Activated CD4-positive, CD25-positive, alpha-beta regulatory T cell treated with anti-CD3 and anti-CD28 coated beads, Interleukin-2, amount 50 U/mL, for 72 hours (primary cell): Measurements from ENCODE around the gene MACROD1.

Source experiments
- DNase-seq: peaks from one replicate; pipeline ENCODE4 v3.0.0; 2021

The MACROD1 gene

DNA sequence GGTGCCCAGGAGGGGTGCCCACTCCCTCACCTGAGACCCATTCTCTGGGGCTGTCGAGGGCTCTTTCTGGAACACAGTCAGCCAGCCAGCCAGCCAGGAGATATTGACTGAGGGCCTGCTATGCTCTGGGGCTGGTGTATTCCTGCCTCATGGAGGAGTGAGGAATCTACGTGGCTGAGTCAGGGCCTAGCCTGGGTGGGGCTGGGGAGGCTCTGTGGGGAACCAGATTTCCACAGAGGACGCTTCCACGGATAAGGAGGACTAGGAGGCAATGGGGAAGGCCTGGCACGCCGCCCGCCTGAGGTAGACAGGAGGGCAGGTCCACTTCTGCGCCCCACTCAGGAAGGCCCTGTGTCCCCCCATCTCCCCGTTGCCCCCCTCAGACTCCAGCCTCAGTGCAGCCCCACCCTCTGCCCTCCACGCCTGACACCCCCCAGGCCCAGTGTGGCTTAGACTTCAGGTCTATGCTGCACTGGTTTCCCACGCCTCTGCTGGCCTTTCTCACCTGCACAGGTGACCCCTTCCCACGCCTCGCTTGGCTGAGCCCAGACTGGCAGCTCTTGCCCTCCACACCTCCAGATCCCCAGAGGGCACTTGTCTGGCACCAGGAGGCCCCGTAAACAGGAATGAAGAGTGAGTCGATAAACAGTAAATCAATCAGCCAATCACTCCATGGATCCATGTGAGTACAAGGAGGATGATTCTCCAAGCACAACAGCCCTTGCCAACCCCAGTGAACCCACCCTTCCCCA, 37.5 kb downstream of the MACROD1 start:
- no peak for DNase-seq

DNA sequence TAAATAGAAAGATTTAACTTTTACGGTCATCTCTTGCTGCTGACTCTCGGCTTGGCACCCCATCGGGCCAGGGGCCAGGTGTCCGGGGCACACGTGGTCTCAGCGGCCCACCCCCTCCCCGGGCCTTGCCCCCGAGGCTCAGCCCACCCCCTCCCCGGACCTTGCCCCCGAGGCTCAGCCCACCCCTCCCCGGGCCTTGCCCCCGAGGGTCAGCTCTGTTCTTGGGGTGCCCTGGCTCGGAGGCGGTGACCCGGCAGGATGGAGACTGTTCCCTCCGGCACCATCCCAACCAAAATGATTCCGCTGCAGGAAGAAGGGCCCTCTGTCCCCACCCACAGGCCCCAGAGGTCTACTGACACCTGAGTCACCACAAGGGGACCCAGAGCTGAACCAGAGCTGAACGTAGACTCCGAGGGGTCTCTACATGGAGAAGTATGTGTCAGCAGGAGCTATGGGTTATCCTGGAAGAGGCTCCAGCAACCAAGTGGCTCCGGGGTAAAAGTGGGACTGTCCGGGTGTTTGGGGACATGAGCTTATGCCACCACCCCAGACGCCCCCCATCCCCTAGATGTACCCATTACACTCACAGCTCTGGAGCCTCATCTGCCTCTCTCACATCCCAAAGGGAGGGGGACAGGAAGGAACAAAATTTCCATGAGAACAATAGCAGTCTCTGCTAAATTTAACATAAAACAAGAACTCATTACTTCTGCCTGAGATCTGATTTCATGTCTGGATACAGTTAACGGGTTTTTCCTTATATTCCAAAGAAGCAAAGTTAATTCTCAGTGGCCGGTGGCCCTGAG, 38.4 kb downstream of the MACROD1 start:
- no peak for DNase-seq

DNA sequence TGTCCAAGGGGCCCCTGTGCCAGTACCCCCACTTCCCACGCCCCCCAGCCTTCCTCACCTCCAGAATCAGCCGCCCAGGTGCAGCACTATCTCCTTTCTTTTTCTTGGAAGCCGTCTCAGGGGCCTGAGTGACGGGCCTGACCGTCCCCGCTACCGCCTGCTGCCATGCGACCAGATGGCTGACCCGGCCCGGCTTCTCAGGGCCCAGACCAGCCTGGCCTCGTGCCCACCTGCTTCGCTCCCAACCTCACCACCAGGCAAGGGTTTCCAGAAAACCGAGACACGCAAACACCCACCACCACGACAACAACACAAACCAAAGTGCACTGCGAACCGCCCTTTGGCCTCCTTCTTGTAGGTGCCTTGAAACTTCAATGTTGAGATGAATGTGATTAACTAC, 39.1 kb downstream of the MACROD1 start:
- DNase-seq: no peak

DNA sequence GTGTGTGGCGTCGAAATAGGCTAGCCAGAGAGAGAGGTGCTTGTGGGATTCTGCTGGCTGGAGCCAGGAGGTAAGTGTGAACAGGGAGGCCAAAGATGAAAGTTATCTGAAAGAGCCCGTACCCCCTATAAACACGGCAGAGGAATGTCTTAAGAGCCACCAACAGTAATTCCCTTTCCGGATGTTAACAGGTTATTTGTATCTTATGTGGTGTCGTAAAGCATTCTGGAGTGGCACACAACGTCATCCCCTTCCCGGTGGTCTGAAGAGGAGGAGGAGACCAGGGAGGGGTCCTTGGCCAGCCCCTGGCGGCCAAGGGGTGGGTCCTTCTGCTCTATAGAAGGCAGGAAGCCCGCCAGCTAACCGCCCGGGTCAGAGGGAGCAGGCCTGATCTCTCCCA, 39.5 kb downstream of the MACROD1 start:
- DNase-seq: no peak

DNA sequence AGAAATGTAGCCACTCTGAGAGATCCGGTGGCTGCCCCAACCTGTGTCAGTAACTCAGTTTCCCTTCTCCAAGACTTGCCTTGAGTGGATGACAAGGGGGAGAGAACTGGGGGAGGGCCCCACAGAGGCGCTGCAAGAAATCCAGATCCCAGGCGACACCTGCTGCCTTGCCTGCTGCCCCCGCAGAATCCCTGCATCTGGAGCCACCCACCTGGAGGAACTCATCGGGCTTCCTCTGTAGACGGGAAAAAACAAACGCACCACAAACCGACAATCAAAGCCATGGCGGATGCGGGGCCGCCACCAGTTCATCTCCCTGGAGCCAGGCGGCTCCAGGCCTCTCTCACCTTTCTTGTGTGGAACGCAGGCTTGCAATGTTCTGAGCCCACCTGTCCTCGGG, 40.2 kb downstream of the MACROD1 start:
- no peak for DNase-seq

DNA sequence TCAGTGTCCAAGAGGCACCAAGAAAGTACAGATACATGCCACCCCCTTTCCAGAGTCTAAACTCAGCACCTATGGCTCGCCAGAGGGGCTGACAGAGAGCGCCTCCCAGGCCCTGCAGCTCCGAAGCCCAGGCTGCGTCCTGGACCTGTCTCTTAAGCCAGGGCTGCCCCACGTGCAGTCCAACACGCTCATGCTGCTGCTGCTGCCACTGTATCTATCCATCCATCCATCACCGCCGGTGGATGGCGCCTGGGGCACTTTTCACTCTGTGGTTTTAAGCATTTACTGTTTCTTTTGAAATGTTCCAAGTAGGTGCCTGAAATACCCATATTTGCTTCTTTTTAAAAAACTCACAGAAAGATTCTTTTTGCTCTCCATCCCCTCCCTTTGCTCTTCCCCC, 41.8 kb downstream of the MACROD1 start:
- no peak for DNase-seq

DNA sequence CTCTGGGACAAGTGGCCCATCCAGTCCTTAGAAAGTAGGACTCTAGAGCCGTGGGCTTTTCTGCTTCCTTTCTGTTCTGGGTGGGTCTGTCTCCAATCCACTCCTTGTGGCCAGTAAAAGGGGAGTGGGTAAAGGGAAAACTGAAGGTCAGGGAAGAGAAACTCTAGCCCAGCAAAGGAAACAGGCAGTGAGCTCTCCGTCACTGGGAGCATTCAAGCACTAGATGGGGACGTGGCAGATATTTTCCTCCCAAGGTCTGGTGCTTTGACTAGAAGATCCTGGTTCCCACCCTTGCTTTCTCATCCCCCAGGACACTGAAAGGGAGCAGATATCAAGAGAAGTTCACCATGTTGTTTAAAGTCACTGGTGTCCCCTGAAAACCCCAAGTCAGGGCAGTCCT, 42.2 kb downstream of the MACROD1 start:
- no peak for DNase-seq

DNA sequence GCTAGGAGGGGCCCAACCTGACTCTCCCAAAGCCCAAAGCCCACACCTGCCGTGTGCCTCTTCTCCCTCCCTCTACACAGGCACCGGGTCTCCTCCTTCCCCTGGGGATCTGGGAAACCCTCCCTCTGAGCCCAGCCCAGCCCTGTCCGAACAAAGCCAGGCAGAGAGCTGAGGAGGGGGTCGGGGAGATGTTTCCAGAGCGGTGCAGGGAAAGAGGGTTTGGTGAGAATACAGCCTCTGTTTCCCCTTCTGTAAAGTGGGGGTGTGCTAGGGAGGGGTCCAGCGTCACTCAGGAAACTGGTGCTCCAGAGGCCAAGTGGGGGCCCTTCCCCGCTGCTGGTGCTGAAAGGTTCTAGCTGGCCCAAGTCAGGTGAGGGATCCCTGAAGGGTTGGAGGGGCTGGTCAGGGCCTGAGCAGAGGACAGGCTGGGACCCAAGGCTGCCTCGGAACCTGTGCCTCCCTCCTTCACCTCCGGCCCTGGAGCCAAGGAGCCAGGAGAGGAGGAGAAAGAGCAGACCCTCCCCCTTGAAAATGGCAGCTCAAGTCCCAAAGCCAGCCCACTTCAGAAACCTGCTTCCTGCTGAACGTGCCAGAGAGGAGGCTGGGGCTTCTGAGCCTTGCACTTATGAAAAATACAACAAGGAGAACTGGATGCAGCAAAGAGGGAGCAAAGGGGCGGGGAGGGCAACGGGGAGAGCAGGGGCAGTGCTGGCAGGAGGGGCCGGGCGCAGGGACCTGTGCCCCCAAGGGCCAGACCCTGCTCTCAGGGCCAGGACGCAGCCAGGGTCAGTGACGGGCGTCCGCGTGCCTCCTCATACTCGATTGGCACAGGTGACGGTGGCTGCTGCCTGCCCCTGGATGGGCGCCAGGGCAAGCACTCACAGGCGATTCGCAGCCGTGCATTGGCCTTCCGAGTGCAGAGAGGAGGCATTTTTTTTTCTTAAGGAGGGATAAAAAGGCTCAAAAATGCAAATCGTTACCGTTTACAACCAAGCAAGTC, 43.2 kb downstream of the MACROD1 start:
- no peak for DNase-seq

DNA sequence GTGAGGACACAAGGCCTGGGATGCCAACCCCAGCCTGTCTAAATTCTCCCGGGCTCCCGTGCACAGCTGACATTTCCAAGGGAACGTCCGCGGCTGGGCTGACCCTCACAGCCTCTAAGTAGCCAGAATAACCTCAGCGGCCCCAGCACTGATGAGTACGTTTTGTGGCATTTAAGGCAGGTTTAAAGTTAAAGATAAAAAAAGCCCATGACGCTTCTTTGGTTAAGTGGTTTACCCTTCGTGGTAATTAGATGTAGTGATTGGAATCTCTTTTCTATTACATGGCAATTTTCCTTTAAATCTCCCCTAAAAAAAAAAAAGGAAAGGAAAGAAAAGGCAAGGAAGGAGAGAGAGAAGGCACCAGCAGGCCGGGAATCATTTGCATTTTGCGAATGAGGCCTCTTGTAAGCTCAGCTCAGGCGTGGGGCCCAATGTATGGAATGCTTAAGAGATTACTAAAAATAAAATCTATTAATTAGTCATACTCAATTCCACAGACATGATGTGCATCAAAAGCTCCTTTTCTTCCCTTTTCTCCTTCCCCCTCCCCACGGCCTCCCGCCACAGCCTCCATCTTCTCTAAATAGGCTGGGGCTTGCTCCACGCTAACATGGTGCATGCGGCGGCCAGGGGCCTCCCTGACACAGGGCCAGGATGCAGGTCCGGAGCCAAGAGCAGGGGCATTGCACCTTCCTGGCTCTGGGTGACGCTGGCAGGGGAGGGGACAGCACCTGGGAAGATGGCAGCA, 44.1 kb downstream of the MACROD1 start:
- DNase-seq: no peak

DNA sequence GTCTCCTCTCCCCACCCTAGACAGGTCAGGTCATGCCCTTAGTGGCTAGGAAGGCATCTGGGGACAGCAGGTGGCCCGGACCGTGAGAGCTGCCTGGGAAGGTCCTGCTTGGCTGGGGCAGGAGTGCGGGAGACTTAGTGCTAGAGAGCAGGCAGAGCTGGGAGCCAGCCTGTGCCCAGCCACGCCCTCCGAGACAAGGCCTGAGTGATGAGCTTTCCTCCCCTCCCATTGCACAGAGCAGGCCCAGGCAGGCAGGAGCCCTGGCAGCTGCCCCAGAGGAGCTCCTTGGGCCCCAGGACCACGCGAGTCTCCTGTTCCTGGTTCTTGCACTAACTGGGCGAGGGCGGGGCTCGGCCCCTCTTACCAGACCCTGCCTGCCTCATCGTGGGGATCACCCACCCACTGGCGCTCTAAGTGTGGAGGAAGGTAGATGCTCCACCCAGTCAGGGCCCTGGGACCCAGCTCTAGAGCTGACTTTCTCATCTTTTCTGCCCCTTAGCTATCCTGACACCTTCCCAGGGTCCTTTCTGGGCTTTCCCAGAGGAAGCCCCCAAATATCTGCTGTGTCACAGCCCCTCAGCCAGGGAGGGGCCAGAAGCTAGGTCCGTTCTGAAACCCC, 44.9 kb downstream of the MACROD1 start:
- no peak for DNase-seq

DNA sequence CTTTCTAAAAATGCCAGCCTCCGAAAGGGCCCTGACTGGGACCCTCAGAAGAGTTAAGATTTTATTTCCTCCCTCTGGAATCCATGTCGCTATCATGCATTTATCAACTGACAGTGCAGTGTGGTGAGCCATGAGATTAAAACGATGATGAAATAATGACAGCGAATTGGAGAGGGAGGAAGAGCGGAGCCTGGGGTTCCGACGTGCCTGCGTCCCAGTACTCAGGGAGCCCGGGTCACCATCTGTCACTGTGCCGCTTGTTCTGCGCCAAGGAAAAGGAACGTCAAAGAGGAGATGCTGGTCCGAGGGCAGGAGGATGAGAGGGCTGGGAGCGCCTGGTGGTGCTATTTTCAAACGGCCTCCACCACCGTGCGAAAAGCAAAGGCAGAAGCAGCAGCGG, 46.2 kb downstream of the MACROD1 start:
- no peak for DNase-seq

DNA sequence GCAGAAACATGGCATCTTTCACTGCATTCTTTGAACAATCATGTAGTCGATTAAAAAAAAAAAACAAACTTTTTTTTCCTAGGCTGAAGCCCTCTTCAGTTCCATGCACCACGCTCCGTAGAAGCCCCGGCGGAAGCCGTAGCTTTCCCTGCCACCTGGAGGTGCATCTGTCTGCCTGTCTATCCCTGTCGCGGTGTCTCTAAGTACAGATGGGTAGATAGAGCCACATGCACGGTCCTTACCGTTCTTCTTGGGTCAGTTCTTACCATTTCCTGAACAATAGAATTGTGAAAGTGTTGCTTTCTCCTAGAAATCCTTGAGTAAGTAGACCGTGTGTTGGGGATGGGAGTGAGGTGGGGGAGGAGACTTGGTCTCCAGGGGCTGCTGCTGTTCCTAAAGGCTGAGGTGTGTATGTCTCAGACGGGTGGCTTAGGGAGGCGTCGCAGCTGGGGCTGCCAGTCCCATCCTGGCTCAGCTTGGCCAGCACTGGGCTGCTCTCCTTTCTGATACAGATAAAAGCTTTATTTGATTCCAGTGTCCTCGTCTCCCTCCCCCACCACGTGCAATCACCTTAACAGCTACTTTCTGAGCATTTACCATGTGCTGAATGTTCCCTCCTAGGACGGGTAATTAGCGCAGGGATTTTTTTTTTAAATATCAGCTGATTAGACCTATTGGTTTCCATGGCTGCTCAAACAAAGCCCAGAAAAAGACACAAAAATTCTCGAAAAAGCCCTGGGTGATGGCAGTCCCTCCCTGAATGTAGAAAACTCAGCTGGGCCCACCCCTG, 46.8 kb downstream of the MACROD1 start:
- no peak for DNase-seq

DNA sequence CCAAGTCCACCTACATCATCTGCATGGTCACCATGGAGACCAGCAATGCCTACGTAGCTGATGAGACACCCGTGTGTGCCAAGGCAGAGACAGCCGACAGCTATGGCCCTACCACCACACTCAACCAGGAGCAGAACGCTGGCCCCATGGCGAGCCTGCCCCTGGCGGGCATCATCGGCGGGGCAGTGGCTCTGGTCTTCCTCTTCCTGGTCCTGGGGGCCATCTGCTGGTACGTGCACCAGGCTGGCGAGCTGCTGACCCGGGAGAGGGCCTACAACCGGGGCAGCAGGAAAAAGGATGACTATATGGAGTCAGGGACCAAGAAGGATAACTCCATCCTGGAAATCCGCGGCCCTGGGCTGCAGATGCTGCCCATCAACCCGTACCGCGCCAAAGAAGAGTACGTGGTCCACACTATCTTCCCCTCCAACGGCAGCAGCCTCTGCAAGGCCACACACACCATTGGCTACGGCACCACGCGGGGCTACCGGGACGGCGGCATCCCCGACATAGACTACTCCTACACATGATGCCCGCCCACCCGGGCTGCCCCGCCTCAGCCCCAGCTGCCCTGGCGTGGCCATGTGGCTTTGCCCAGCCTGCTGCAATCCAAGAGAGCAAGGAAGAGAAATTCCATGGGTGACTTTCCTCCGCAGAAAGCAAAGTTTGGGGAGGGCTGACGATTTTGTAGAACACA, 48.0 kb downstream of the MACROD1 start:
- no peak for DNase-seq

DNA sequence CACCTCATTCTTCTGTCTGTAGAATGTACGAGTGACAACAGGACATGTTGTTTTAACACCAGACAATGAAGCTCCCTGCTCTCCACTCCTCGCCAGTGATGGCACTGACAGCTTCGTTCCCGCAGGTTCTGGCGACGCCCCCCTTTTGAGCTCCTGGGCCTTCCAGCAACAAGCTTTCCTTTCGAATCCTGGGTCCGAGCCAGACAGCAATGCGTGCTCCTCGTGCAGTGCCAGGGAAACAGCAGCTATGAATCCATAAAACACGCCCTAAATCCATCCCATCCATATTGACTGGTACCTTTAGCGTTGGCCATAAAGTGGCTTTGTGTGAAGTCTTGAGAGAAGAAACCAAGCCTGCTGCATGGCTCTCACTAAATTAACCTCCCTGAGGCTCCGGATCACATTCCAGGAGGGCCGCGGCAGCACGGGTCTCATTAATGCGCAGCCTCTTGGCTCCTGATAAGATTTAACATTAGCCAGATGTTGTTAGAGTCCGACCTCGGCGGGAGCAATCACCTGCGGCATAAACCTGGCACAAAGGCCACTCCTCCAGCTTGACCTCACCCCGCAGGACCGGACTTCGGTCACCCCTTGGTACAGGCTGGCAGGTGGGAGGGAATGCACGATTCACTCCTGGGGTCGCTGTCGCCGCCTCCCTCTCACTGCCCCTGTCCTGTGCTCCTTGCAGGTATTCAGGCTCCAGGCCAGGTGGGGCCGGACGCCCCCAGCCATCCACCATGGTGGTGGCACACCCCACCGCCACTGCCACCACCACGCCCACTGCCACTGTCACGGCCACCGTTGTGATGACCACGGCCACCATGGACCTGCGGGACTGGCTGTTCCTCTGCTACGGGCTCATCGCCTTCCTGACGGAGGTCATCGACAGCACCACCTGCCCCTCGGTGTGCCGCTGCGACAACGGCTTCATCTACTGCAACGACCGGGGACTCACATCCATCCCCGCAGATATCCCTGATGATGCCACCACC, 50.1 kb downstream of the MACROD1 start:
- no peak for DNase-seq

DNA sequence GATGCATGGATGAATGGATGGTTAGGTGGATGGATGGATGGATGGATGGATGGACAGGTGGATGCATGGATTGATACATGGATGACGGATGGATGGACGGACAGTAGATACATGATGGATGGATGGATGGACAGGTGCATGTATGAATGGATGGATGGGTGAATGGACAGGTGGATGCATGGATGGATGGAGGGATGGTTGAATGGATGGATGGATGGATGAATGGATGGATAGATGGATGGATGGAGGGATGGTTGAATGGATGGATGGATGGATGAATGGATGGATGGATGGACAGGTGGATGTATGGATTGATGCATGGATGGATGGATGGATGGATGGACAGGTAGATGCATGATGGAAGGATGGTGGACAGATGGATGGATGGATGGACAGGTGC, 51.7 kb downstream of the MACROD1 start:
- DNase-seq: no peak

DNA sequence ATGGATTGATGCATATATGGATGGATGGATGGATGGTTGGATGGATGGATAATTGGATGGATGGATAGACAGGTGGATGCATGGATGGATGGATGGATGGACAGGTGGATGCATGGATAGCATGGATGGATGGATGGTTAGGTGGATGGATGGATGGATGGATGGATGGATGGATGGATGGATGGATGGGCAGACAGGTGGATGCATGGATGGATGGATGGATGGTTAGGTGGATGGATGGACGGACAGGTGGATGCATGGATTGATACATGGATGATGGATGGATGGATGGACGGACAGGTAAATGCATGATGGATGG, 52.5 kb downstream of the MACROD1 start:
- no peak for DNase-seq

DNA sequence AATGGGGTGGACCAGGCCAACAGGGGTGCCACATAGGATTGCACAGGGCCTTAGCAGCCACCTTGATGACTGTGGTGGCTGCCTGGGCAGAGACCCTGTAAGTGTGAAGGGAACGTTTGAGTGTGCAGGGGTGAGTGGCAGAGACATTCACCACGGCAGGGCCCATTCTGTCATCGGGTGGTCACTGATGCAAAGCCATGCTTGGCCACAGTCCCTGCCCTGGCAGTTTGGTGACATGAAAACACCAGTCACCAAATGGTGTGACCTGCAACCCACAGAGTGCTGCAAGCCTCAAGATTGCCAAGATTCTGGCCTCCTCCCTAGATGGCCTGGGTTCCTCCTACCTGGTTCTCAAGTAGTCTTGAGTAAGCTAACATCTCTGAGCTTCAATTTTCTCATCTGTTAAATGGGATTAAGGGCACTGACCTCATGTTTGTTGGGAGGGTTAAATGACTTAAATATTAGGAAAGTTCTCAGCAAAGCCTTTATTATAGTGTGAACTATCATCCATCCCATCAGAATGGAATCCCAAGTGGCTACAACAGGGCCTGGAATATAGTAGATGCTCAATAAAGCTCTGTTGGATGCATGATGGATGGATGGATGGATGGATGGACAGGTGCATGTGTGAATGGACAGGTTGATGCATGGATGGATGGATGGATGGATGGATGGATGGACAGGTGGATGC, 53.0 kb downstream of the MACROD1 start:
- no peak for DNase-seq

DNA sequence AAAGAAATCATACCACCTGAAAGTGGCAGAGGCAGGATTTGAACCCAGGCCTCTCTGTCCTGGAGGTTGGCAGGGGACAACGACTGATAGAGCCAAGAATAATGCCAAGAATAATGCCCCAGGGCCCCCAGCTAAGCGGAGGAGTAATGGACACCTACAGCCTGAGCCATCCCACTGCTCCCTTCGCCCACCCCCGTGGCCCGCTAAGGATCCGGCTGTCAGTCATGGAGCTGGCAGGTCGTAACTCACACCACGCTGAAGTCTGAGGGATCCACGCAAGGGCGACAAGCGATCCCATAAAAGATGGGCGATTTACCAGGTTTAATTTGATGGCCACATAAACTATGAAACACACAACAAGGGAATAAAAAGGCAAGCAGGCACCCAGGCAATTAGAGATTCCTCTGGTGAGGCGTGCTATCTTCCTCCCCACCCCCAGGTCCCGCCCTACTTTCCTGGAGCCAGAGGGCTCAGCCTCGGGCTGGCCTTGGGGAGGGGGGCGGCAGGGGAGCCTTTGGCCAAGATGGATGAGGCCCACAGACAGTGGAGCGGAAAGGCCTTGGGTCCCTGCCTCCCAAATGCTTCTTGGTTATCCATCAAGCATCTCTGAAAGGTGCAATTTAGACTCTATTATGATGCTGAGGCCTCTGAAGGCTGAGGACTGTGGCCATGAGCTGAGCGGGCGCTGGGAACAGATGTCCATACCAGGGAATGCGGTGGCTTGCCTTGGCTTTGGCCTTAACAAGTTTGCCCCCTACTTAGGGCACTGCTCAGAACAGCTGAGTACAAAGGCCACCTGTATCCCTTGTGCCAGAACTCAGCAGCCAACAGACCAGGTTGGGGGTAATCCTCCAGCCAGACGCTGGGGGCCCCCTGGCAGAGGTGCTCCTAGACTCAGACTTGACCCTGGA, 55.2 kb downstream of the MACROD1 start:
- no peak for DNase-seq
